GM21423 (cell line): ENCODE results near the gene MYH9.
"Not testable (repeated sequence)": the region's sequence is repeated elsewhere in the genome, so short reads cannot be mapped to it uniquely, and the experiment has no call there.

Experiments used
- ATAC-seq: cut with Tn5 transposase; IDR thresholded peaks from one replicate; pipeline ENCODE4 v1.9.1; 2021; ENCODE audit warnings: mild to moderate bottlenecking, moderate library complexity; ENCODE audit not compliant: unreplicated experiment

Gene MYH9

GRCh38 chr22:36297568-36297967, 90.2 kb downstream of the MYH9 start:
- no peak for ATAC-seq

GRCh38 chr22:36296690-36297089, 91.1 kb downstream of the MYH9 start:
- no peak for ATAC-seq

- ATAC-seq: no peak
Measured at GRCh38 chr22:36295247-36295646, 92.5 kb downstream of the MYH9 start.

GRCh38 chr22:36294801-36295200, 93.0 kb downstream of the MYH9 start:
- ATAC-seq: no peak

GRCh38 chr22:36294293-36294620, 93.5 kb downstream of the MYH9 start:
- no peak for ATAC-seq

- no peak for ATAC-seq
Measured at GRCh38 chr22:36293606-36294292, 94.0 kb downstream of the MYH9 start.

GRCh38 chr22:36292823-36293530, 94.8 kb downstream of the MYH9 start:
- ATAC-seq: no peak

GRCh38 chr22:36291831-36292740, 95.7 kb downstream of the MYH9 start:
- ATAC-seq: no peak

GRCh38 chr22:36290391-36291075, 97.2 kb downstream of the MYH9 start:
- ATAC-seq: not testable (repeated sequence)

GRCh38 chr22:36289948-36290371, 97.8 kb downstream of the MYH9 start:
- not testable (repeated sequence) for ATAC-seq

GRCh38 chr22:36289406-36289870, 98.3 kb downstream of the MYH9 start:
- ATAC-seq: no peak

GRCh38 chr22:36288571-36289405, 99.0 kb downstream of the MYH9 start:
- ATAC-seq: no peak

- no peak for ATAC-seq
Measured at GRCh38 chr22:36287881-36288515, 99.8 kb downstream of the MYH9 start.

GRCh38 chr22:36286096-36286957, 101.4 kb downstream of the MYH9 start:
- ATAC-seq: no peak

GRCh38 chr22:36285545-36285944, 102.2 kb downstream of the MYH9 start:
- no peak for ATAC-seq

GRCh38 chr22:36285017-36285416, 102.8 kb downstream of the MYH9 start:
- no peak for ATAC-seq

GRCh38 chr22:36284171-36284571, 103.6 kb downstream of the MYH9 start:
- ATAC-seq: no peak

- no peak for ATAC-seq
Measured at GRCh38 chr22:36282328-36282831, 105.4 kb downstream of the MYH9 start.
